Measurements from ENCODE around the gene LRRN4CL. TPM values are rescaled to one million over a fixed set of nuclear protein-coding genes. Genes with fewer than 3 reads are reported as not detected.

The LRRN4CL gene
- total and polyA plus RNA-seq, 9 of the 15 experiments (the other 6 are each of a cell fraction or from before 2014, with no cell fraction given) = 0.03 to 0.11 (median 0.05) TPM; not detected in 4

- TF ChIP-seq REST (IDR thresholded peaks at IDR 0.05; ENCODE audit: borderline replicate concordance) (no peak), REST (CRISPR knock-in tag; IDR thresholded peaks at IDR 0.05; ENCODE audit: low read depth) (no peak), FOXM1 (IDR thresholded peaks at IDR 0.05; ENCODE audit: low read depth) (no peak), FOXM1 (CRISPR knock-in tag; IDR thresholded peaks at IDR 0.05; ENCODE audit: low read depth) (no peak), MCM2 (IDR thresholded peaks at IDR 0.05; ENCODE audit: low read depth) (no peak), KLF1 (tag; IDR thresholded peaks at IDR 0.05) (no peak), KDM5B (IDR thresholded peaks at IDR 0.05; ENCODE audit: insufficient replicate concordance, low read depth, low read length) (peak; percentile 82), GTF2B (IDR thresholded peaks at IDR 0.05; ENCODE audit: extremely low read depth, insufficient read length) (no peak), KHSRP (IDR thresholded peaks at IDR 0.05) (no peak), XRCC3 (IDR thresholded peaks at IDR 0.05) (no peak), ZBTB8A (IDR thresholded peaks at IDR 0.05; ENCODE audit: partially characterized antibody) (no peak), SNRNP70 (optimal IDR thresholded peaks at IDR 0.05; ENCODE audit: low read depth, low read length) (peak; percentile 86), ZNF444 (CRISPR knock-in tag; IDR thresholded peaks at IDR 0.05) (no peak), CREB3 (tag; conservative IDR thresholded peaks at IDR 0.05; ENCODE audit: low read depth) (no peak), ZNF277 (CRISPR knock-in tag; IDR thresholded peaks at IDR 0.05; ENCODE audit: borderline replicate concordance) (no peak), ASH1L (IDR thresholded peaks at IDR 0.05; ENCODE audit: borderline replicate concordance, low read depth, partially characterized antibody) (no peak), HMG20B (CRISPR knock-in tag; IDR thresholded peaks at IDR 0.05) (no peak), KLF16 (IDR thresholded peaks at IDR 0.05) (no peak)
Measured at GRCh38 chr11:62665599-62666258, 23.6 kb downstream of the LRRN4CL start (continued).

Data from K562 (cell line).